Astrocyte (in vitro differentiated cells and primary cell): ENCODE results near the gene AP5Z1. TPM values are rescaled to one million over a fixed set of nuclear protein-coding genes. Genes with fewer than 3 reads are reported as not detected.
"Not testable (repeated sequence)": the region's sequence is repeated elsewhere in the genome, so short reads cannot be mapped to it uniquely, and the experiment has no call there.

Experiments used
- DNase-seq: peaks from one replicate; pipeline ENCODE4 v3.0.0-alpha.2; 2010; ENCODE audit warnings: low read depth
- FAIRE-seq: peaks from 2 replicates; lab custom pipeline; 2011; peaks lifted over from hg19 to GRCh38; lab: Jason Lieb, UNC
- H2AFZ ChIP-seq: 2 replicates; pipeline ENCODE4 v1.6.0; 2012; ENCODE audit warnings: low read depth, low read length, inconsistent platforms
- H3K27ac ChIP-seq: 2 replicates; pipeline ENCODE4 v1.5.1; 2011; ENCODE audit warnings: low read depth, low read length, inconsistent platforms
- H3K27me3 ChIP-seq: 2 replicates; pipeline ENCODE4 v1.6.0; 2011; ENCODE audit warnings: low read length, inconsistent platforms; ENCODE audit not compliant: insufficient read depth
- H3K36me3 ChIP-seq: 2 replicates; pipeline ENCODE4 v1.5.1; 2011; ENCODE audit warnings: low read length, inconsistent platforms; ENCODE audit not compliant: insufficient read depth
- H3K4me1 ChIP-seq: 2 replicates; pipeline ENCODE4 v1.5.1; 2011; ENCODE audit warnings: low read length, inconsistent platforms; ENCODE audit not compliant: insufficient read depth
- H3K4me2 ChIP-seq: 2 replicates; pipeline ENCODE4 v1.6.0; 2012; ENCODE audit warnings: low read length, inconsistent platforms
- H3K4me3 ChIP-seq: 2 replicates; pipeline ENCODE4 v1.5.1; 2011; ENCODE audit warnings: low read depth, mild to moderate bottlenecking, low read length, inconsistent platforms; ENCODE audit not compliant: insufficient read depth
- H3K79me2 ChIP-seq: 2 replicates; pipeline ENCODE4 v1.6.0; 2012; ENCODE audit warnings: mild to moderate bottlenecking, low read length, inconsistent platforms; ENCODE audit not compliant: insufficient read depth
- H3K9ac ChIP-seq: 2 replicates; pipeline ENCODE4 v1.6.0; 2012; ENCODE audit warnings: mild to moderate bottlenecking, low read length, inconsistent platforms
- H3K9me3 ChIP-seq: 2 replicates; pipeline ENCODE4 v1.5.1; 2012; ENCODE audit warnings: low read depth, mild to moderate bottlenecking, low read length, inconsistent platforms; ENCODE audit not compliant: insufficient read depth
- H4K20me1 ChIP-seq: 2 replicates; pipeline ENCODE4 v1.6.0; 2012; ENCODE audit warnings: low read length, inconsistent platforms; ENCODE audit not compliant: insufficient read depth
- H3K27ac Mint-ChIP-seq: one replicate; pipeline ENCODE4 v1.8.0; 2021; ENCODE audit warnings: mild to moderate bottlenecking, mixed read lengths; ENCODE audit not compliant: unreplicated experiment
- H3K27me3 Mint-ChIP-seq: one replicate; pipeline ENCODE4 v1.8.0; 2021; ENCODE audit warnings: low read depth, mixed read lengths; ENCODE audit not compliant: unreplicated experiment
- H3K36me3 Mint-ChIP-seq: one replicate; pipeline ENCODE4 v1.8.0; 2021; ENCODE audit warnings: low read depth, mixed read lengths; ENCODE audit not compliant: unreplicated experiment
- H3K4me1 Mint-ChIP-seq: one replicate; pipeline ENCODE4 v1.8.0; 2021; ENCODE audit warnings: low read depth, mixed read lengths; ENCODE audit not compliant: unreplicated experiment
- H3K4me3 Mint-ChIP-seq: one replicate; pipeline ENCODE4 v1.8.0; 2021; ENCODE audit warnings: mild to moderate bottlenecking, moderate library complexity, mixed read lengths; ENCODE audit not compliant: unreplicated experiment
- H3K9me3 Mint-ChIP-seq: one replicate; pipeline ENCODE4 v1.8.0; 2021; ENCODE audit warnings: mild to moderate bottlenecking, mixed read lengths; ENCODE audit not compliant: unreplicated experiment
- CTCF ChIP-seq: IDR thresholded peaks from 2 replicates; pipeline ENCODE4 v1.5.1; 2011; ENCODE audit warnings: low read depth, mild to moderate bottlenecking, inconsistent platforms, low read length, moderate library complexity; ENCODE audit not compliant: insufficient read depth
- EZH2 ChIP-seq: IDR thresholded peaks from 2 replicates; pipeline ENCODE4 v1.6.1; 2012; ENCODE audit warnings: mild to moderate bottlenecking, low read length, inconsistent platforms; ENCODE audit not compliant: insufficient read depth
- total RNA-seq: library from RNA; stranded (reverse); gene quantifications from 2 replicates; pipeline ENCODE4 v1.2.1, GENCODE V29; 2021

Gene AP5Z1
- total RNA-seq, 1 donor from 2014 or later: 75.6 TPM

GRCh38 chr7:4800926-4801838 is 25.8 kb downstream of the AP5Z1 start:
- Histone ChIP-seq H3K36me3 (no peaks in the 10 kb centered on the region), H3K27ac (no peak overlapping the region), H3K4me3 (no peak overlapping the region), H3K4me2 (no peak overlapping the region), H3K4me1 (no peaks in the 10 kb centered on the region), H3K27me3 (no peaks in the 10 kb centered on the region), H3K9ac (no peak overlapping the region), H2AFZ (no peak overlapping the region), H4K20me1 (no peaks in the 10 kb centered on the region), H3K9me3 (no peaks in the 10 kb centered on the region), H3K79me2 (no peaks in the 10 kb centered on the region)
- FAIRE-seq (no peak), DNase-seq (no peak)
- no peaks in the 10 kb centered on the region for H3K4me1 Mint-ChIP-seq
- no peak overlapping the region for H3K27ac Mint-ChIP-seq
- H3K4me3 Mint-ChIP-seq: no peak overlapping the region
- peaks cover 4% of the 10 kb centered on the region for H3K9me3 Mint-ChIP-seq
- H3K36me3 Mint-ChIP-seq: peaks cover under 1% of the 10 kb centered on the region
- peaks cover 9% of the 10 kb centered on the region for H3K27me3 Mint-ChIP-seq
- TF ChIP-seq EZH2: no peak
- TF ChIP-seq CTCF: no peak

DNA sequence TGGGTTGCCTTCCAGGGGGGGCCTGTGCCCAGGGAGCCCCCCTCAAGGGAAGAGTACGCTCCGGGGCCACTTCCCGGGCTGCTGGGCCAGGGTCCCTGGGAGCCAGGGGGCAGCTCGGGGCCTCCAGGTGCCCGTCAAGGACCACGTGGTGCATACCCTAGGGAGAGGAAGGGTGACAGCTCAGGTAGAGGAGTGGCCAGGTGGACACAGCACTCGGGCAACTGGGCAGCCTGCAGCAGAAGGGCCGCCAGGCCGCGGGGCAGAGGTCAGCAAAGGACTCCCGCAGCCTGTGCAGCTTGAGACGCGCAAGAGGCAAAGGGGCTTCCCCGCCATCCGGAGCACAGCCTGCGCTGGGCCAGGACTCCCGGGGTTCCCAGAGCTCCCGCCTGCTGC is 26.4 kb downstream of the AP5Z1 start:
- Histone ChIP-seq H3K9me3 (no peaks in the 10 kb centered on the region), H3K36me3 (no peaks in the 10 kb centered on the region), H4K20me1 (no peaks in the 10 kb centered on the region), H3K27ac (no peak overlapping the region), H3K9ac (no peak overlapping the region), H3K4me2 (no peak overlapping the region), H3K4me1 (no peaks in the 10 kb centered on the region), H3K79me2 (no peaks in the 10 kb centered on the region), H3K27me3 (no peaks in the 10 kb centered on the region), H3K4me3 (no peak overlapping the region), H2AFZ (no peak overlapping the region)
- DNase-seq (no peak), FAIRE-seq (no peak)
- Mint-ChIP-seq H3K27ac (no peak overlapping the region), H3K9me3 (peaks cover 4% of the 10 kb centered on the region), H3K4me1 (no peaks in the 10 kb centered on the region), H3K4me3 (no peak overlapping the region), H3K27me3 (peaks cover 15% of the 10 kb centered on the region), H3K36me3 (peaks cover 2% of the 10 kb centered on the region)
- TF ChIP-seq CTCF (no peak), EZH2 (no peak)

GRCh38 chr7:4802577-4802976 is 27.2 kb downstream of the AP5Z1 start:
- H3K79me2 ChIP-seq, H3K4me3 Mint-ChIP-seq, H3K36me3 ChIP-seq, H3K9me3 ChIP-seq, H2AFZ ChIP-seq, H3K36me3 Mint-ChIP-seq, H3K4me1 ChIP-seq, H3K27me3 ChIP-seq, H3K4me2 ChIP-seq, FAIRE-seq, H3K9ac ChIP-seq, H4K20me1 ChIP-seq, DNase-seq, H3K9me3 Mint-ChIP-seq, H3K4me1 Mint-ChIP-seq, H3K27ac Mint-ChIP-seq, H3K4me3 ChIP-seq, H3K27ac ChIP-seq: not testable (repeated sequence)
- H3K27me3 Mint-ChIP-seq: peaks cover 20% of the 10 kb centered on the region
